Stomach (tissue), 4 donors: Measurements from ENCODE around the gene KPNB1.

Experiments used
- EP300 ChIP-seq: sonication (generic); formaldehyde crosslinking; IDR thresholded peaks from one replicate; pipeline ENCODE4 v1.6.1; 2017; ENCODE audit warnings: antibody characterized with exemption
- POLR2A ChIP-seq, 4 donors: fragments of 450-650 bp; IDR thresholded peaks; one replicate each; pipeline ENCODE4 v1.6.1; 2016; ENCODE audit warnings: antibody characterized with exemption in 4 of 4, control low read depth in 2 of 4, mild to moderate bottlenecking in 1 of 4, moderate library complexity in 1 of 4
- POLR2AphosphoS5 ChIP-seq, 3 donors: sonication (generic); formaldehyde crosslinking; IDR thresholded peaks; one replicate each; pipeline ENCODE4 v1.6.1; 2016; ENCODE audit warnings: antibody characterized with exemption in 3 of 3
- TF ChIP-seq, protein P1 (sequence below), 7 experiments: fragments of 450-650 bp in 4 of 7; fragments of 200-600 bp in 3 of 7; sonication (generic) in 3 of 7; IDR thresholded peaks; one replicate each; pipeline ENCODE4 v1.5.1; 2016 to 2019; ENCODE audit warnings: antibody characterized with exemption in 7 of 7, control low read depth in 2 of 7, mild to moderate bottlenecking in 1 of 7

DNA sequence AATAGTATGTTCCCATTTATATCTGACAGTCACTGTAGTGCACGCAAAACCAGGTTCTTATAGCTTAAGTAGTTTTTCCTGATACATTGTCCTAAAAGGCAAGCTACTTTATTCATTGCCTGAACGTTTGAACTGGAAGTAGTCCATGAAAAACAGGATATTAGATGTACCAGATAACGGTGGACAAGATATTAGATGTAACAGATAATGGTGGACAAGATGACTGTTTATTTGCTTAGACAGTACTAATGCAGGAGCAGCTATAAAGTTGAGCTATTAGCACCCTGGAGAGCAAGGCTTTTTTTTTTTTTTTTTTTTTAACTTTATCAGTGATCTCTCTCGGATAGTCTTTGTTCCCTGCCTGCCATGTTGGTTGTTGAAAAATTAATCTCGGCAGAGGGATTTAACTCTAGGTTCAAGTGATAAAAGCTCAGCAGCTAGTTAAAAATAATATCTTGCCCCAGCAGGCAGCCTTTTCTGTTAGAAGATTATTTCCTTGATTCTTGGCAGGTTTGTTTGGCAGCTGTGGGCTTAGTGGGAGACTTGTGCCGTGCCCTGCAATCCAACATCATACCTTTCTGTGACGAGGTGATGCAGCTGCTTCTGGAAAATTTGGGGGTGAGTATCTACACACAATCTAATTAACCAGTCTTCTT is 26.9 kb downstream of the KPNB1 start:
- TF ChIP-seq, protein P1, sequence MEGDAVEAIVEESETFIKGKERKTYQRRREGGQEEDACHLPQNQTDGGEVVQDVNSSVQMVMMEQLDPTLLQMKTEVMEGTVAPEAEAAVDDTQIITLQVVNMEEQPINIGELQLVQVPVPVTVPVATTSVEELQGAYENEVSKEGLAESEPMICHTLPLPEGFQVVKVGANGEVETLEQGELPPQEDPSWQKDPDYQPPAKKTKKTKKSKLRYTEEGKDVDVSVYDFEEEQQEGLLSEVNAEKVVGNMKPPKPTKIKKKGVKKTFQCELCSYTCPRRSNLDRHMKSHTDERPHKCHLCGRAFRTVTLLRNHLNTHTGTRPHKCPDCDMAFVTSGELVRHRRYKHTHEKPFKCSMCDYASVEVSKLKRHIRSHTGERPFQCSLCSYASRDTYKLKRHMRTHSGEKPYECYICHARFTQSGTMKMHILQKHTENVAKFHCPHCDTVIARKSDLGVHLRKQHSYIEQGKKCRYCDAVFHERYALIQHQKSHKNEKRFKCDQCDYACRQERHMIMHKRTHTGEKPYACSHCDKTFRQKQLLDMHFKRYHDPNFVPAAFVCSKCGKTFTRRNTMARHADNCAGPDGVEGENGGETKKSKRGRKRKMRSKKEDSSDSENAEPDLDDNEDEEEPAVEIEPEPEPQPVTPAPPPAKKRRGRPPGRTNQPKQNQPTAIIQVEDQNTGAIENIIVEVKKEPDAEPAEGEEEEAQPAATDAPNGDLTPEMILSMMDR (IDR thresholded peaks at IDR 0.05) = no peak
- no peak for TF ChIP-seq POLR2A (IDR thresholded peaks at IDR 0.05)
- TF ChIP-seq POLR2AphosphoS5 (IDR thresholded peaks at IDR 0.05) = no peak
- no peak for TF ChIP-seq EP300
